Panc1 (cell line): ENCODE measurements around the gene IFITM2. TPM values are rescaled to one million over a fixed set of nuclear protein-coding genes. Genes with fewer than 3 reads are reported as not detected.

Source experiments
- ATAC-seq: fragments of 200-7000 bp; cut with Tn5 transposase; 2 replicates; pipeline ENCODE4 v1.9.1; 2020; ENCODE audit warnings: mild to moderate bottlenecking, moderate library complexity
- BruUV-seq: library from RNA; stranded (reverse); fragments of 400-500 nt; replicated peaks from 2 replicates; lab custom pipeline; 2021; lab: Mats Ljungman, UMichigan
- CTCF ChIA-PET: fragments of 300-600 bp; sonication (Branson Sonifier 250); formaldehyde crosslinking; loops from one replicate; lab custom pipeline; 2022; ENCODE audit warnings: antibody characterized with exemption; lab: Charles Lee
- POLR2A ChIA-PET: fragments of 300-600 bp; sonication (Branson Sonifier 250); formaldehyde crosslinking; loops from one replicate; lab custom pipeline; 2022; ENCODE audit warnings: antibody characterized with exemption; lab: Charles Lee
- DNase-seq: peaks from one replicate; pipeline ENCODE4 v3.0.0-alpha.2; 2010; ENCODE audit warnings: low read depth, low spot score
- H3K27ac ChIP-seq: 2 replicates; pipeline ENCODE4 v1.5.1; 2011; ENCODE audit warnings: mild to moderate bottlenecking, low read length, inconsistent platforms
- H3K27me3 ChIP-seq: fragments of 200-500 bp; sonication (Bioruptor generic); 2 replicates; pipeline ENCODE4 v1.6.0; 2014; ENCODE audit warnings: low read length, inconsistent platforms; ENCODE audit not compliant: control insufficient read depth, insufficient read depth
- H3K36me3 ChIP-seq: fragments of 200-500 bp; sonication (Bioruptor generic); 2 replicates; pipeline ENCODE4 v1.5.1; 2014; ENCODE audit warnings: inconsistent platforms, mild to moderate bottlenecking, low read length, moderate library complexity; ENCODE audit not compliant: control insufficient read depth, insufficient read depth
- H3K4me1 ChIP-seq: 2 replicates; pipeline ENCODE4 v1.5.1; 2011; ENCODE audit warnings: inconsistent platforms, mild to moderate bottlenecking, low read length, moderate library complexity; ENCODE audit not compliant: control insufficient read depth, insufficient read depth
- H3K4me3 ChIP-seq, 2 experiments: 2 replicates each; pipeline ENCODE4 v1.5.1; 2011 to 2012; ENCODE audit warnings: low read depth in 2 of 2, low read length in 2 of 2, mild to moderate bottlenecking in 2 of 2, inconsistent platforms in 1 of 2, moderate library complexity in 1 of 2
- H3K9me3 ChIP-seq: fragments of 200-500 bp; sonication (Bioruptor generic); 2 replicates; pipeline ENCODE4 v1.5.1; 2014; ENCODE audit warnings: low read depth, mild to moderate bottlenecking, inconsistent platforms, low read length, moderate library complexity; ENCODE audit not compliant: control insufficient read depth, insufficient read depth
- POLR2AphosphoS5 ChIP-seq: IDR thresholded peaks from 2 replicates; pipeline ENCODE4 v1.6.1; 2012; ENCODE audit warnings: mild to moderate bottlenecking, low read depth, low read length, moderate library complexity
- SIN3A ChIP-seq: IDR thresholded peaks from 2 replicates; pipeline ENCODE4 v1.6.1; 2012; ENCODE audit warnings: low read depth, mild to moderate bottlenecking, low read length, moderate library complexity, borderline replicate concordance; ENCODE audit not compliant: insufficient read depth
- TCF7L2 ChIP-seq: IDR thresholded peaks from 2 replicates; pipeline ENCODE4 v1.6.1; 2011; ENCODE audit warnings: mild to moderate bottlenecking, low read depth, low read length, inconsistent platforms
- in situ Hi-C: cut with HindIII; loops from 2 replicates; pipeline ENCODE4 v1.10.0; 2016; ENCODE audit warnings: low sequenced_read_pairs, low pct_unique_long_range_greater_than_20kb
- intact Hi-C: fragments of 100-400 bp; cut with micrococcal nuclease; formaldehyde crosslinking; loops from one replicate; pipeline ENCODE4 v1.10.0; 2022; ENCODE audit not compliant: unreplicated experiment
- total RNA-seq: library from RNA; stranded (reverse); gene quantifications from one replicate; pipeline ENCODE4 v1.2.1, GENCODE V29; 2021; ENCODE audit not compliant: unreplicated experiment
- TF ChIP-seq, protein P1 (sequence below), 2 experiments: IDR thresholded peaks; 2 replicates each; pipeline ENCODE4 v1.6.1; 2011 to 2012; ENCODE audit warnings: low read depth in 2 of 2, control low read depth in 1 of 2, low read length in 1 of 2, mild to moderate bottlenecking in 1 of 2, moderate library complexity in 1 of 2; ENCODE audit not compliant: insufficient read depth in 1 of 2
- TF ChIP-seq, protein P2 (sequence below): fragments of 450-650 bp; IDR thresholded peaks from 2 replicates; pipeline ENCODE4 v1.5.1; 2017; ENCODE audit warnings: mild to moderate bottlenecking

Gene IFITM2
- total RNA-seq, 1 experiment from 2014 or later, result 183 TPM

DNA sequence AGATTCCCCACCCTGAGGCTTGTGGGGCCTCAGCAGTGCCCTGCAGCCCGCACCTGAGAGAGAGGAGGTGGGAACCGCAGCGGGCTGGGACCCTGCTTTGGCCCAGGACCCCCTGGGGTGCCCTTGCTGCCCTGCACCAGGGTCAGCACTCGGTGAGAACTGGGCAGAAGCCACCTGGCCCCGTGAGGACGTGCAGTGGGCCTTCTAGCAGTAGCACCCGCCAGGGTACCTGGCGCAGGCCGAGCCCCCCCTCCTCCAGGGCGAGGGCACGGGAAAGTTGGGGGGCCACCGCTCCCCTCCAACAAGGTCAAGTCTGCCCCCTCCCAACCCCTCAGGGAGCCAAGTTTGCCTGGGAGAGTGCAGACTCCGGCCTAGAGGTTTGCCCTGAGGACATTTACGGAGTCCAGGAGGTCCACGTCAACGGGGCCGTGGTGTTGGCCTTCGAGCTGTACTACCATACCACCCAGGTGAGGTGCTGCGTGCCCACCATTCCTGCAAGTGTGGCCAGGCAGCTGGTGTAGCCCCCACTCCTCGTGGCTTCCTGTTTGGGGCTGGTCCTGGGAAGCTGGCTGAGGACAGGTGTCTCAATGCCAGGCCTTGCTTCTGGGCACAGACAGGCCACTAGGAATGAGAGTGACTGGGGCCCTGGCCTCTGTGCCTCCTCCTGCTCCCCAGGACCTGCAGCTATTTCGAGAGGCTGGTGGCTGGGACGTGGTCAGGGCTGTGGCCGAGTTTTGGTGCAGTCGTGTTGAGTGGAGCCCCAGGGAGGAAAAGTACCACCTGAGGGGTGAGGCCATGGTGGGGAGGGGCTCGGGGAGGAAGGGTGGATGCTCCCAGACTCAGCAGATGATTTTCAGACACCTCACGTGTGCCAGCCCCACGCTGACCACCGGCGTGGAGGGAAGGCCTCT, 15.2 kb upstream of the IFITM2 start:
- POLR2A ChIA-PET, result no interaction called here
- BruUV-seq, result no TSS peak
- CTCF ChIA-PET, result no interaction called here
- intact Hi-C loops, result no loop called here
- peaks cover 39% of the 10 kb centered on the region for H3K4me1 ChIP-seq
- H3K4me3 ChIP-seq, result no peak overlapping the region
- H3K27me3 ChIP-seq, result no peaks in the 10 kb centered on the region
- DNase-seq, result no peak
- no peak overlapping the region for H3K27ac ChIP-seq
- no peaks in the 10 kb centered on the region for H3K9me3 ChIP-seq
- no peaks in the 10 kb centered on the region for H3K36me3 ChIP-seq
- in situ Hi-C loops, result no loop called here
- TF ChIP-seq, protein P1, sequence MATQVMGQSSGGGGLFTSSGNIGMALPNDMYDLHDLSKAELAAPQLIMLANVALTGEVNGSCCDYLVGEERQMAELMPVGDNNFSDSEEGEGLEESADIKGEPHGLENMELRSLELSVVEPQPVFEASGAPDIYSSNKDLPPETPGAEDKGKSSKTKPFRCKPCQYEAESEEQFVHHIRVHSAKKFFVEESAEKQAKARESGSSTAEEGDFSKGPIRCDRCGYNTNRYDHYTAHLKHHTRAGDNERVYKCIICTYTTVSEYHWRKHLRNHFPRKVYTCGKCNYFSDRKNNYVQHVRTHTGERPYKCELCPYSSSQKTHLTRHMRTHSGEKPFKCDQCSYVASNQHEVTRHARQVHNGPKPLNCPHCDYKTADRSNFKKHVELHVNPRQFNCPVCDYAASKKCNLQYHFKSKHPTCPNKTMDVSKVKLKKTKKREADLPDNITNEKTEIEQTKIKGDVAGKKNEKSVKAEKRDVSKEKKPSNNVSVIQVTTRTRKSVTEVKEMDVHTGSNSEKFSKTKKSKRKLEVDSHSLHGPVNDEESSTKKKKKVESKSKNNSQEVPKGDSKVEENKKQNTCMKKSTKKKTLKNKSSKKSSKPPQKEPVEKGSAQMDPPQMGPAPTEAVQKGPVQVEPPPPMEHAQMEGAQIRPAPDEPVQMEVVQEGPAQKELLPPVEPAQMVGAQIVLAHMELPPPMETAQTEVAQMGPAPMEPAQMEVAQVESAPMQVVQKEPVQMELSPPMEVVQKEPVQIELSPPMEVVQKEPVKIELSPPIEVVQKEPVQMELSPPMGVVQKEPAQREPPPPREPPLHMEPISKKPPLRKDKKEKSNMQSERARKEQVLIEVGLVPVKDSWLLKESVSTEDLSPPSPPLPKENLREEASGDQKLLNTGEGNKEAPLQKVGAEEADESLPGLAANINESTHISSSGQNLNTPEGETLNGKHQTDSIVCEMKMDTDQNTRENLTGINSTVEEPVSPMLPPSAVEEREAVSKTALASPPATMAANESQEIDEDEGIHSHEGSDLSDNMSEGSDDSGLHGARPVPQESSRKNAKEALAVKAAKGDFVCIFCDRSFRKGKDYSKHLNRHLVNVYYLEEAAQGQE (IDR thresholded peaks at IDR 0.05; ENCODE audit: insufficient read depth in 1 of 2, low read depth in 2 of 2, low read length in 1 of 2), result no peak
- TF ChIP-seq POLR2AphosphoS5 (no peak), TCF7L2 (no peak), SIN3A (no peak)
- TF ChIP-seq, protein P2, sequence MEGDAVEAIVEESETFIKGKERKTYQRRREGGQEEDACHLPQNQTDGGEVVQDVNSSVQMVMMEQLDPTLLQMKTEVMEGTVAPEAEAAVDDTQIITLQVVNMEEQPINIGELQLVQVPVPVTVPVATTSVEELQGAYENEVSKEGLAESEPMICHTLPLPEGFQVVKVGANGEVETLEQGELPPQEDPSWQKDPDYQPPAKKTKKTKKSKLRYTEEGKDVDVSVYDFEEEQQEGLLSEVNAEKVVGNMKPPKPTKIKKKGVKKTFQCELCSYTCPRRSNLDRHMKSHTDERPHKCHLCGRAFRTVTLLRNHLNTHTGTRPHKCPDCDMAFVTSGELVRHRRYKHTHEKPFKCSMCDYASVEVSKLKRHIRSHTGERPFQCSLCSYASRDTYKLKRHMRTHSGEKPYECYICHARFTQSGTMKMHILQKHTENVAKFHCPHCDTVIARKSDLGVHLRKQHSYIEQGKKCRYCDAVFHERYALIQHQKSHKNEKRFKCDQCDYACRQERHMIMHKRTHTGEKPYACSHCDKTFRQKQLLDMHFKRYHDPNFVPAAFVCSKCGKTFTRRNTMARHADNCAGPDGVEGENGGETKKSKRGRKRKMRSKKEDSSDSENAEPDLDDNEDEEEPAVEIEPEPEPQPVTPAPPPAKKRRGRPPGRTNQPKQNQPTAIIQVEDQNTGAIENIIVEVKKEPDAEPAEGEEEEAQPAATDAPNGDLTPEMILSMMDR, result no peak
- ATAC-seq, result no peak

DNA sequence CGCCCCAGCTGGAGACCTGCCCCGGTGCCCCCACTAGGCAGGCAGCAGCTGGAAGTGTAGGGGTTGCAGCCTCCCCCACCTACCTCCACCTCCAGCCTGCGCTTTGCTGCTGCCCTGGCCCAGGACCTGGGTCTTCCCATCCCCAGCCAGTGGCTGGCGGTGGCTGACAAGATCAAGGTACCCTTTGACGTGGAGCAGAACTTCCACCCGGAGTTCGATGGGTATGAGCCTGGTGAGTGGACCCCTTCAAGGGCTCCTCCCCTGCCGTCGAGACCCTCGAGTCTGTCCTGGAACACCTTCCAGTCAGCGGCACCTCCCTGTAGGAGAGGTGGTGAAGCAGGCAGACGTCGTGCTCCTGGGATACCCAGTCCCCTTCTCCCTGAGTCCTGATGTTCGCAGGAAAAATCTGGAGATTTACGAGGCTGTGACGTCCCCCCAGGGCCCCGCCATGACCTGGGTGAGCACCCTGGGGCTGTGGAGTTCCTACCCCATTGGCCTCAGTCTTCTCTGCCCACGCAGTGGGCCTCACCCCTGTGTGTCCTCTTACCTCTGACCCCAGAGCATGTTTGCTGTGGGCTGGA, 14.3 kb upstream of the IFITM2 start:
- Histone ChIP-seq H3K27ac (no peak overlapping the region), H3K4me3 (no peak overlapping the region), H3K27me3 (no peaks in the 10 kb centered on the region), H3K4me1 (peaks cover 40% of the 10 kb centered on the region), H3K36me3 (no peaks in the 10 kb centered on the region), H3K9me3 (no peaks in the 10 kb centered on the region)
- DNase-seq (no peak), ATAC-seq (no peak)
- BruUV-seq, result no TSS peak
- POLR2A ChIA-PET, result no interaction called here
- TF ChIP-seq, protein P2, result no peak
- TF ChIP-seq POLR2AphosphoS5 (no peak), TCF7L2 (no peak), SIN3A (no peak)
- TF ChIP-seq, protein P1 (IDR thresholded peaks at IDR 0.05; ENCODE audit: insufficient read depth in 1 of 2, low read depth in 2 of 2, low read length in 1 of 2), result no peak
- in situ Hi-C loops, result no loop called here
- CTCF ChIA-PET, result no interaction called here
- intact Hi-C loops, result no loop called here
